ENCODE results near the gene WFDC5. TPM values are rescaled to one million over a fixed set of nuclear protein-coding genes. Genes with fewer than 3 reads are reported as not detected.

The WFDC5 gene
- total and polyA plus RNA-seq, 9 of the 15 experiments (the other 6 are each of a cell fraction or from before 2014, with no cell fraction given) = not detected

DNA sequence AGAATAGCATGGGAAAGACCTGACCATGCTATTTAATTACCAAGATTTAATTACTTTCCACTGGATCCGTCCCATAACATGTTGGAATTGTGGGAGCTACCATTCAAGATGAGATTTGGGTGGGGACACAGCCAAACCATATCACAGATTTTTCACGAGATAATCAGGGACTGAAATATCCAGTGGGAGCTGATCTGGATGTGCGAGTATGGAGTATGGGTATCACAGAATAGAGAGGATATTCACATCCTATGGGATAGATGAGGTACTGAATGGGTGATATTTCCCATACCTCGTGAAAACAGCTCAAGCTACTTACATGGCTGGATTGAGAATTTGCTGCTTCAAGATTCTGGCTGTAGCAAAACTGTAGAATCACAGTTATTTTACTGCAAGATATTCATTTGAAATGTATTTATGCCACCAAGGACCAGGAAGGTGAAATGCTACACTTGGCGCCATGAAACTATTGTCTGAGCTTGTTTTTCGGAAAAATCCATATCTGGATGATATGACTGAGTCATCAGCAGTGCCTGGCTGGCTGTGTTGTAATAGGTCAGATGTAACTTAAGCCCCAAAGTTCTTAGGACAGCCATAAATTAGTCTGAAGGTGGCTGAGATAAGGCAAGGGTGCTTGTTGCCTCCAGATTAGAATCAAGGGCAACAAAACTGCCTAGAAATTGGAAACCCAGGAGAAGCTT, 43.9 kb downstream of the WFDC5 start (continued):
- TF ChIP-seq, protein P1, sequence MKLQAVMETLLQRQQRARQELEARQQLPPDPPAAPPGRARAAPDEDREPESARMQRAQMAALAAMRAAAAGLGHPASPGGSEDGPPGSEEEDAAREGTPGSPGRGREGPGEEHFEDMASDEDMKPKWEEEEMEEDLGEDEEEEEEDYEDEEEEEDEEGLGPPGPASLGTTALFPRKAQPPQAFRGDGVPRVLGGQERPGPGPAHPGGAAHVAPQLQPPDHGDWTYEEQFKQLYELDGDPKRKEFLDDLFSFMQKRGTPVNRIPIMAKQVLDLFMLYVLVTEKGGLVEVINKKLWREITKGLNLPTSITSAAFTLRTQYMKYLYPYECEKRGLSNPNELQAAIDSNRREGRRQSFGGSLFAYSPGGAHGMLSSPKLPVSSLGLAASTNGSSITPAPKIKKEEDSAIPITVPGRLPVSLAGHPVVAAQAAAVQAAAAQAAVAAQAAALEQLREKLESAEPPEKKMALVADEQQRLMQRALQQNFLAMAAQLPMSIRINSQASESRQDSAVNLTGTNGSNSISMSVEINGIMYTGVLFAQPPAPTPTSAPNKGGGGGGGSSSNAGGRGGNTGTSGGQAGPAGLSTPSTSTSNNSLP (IDR thresholded peaks at IDR 0.05; ENCODE audit: borderline replicate concordance, low read depth, low read length) = peak; percentile 74; the same call in 1 of the 2 replicates
- TF ChIP-seq XRCC3 (IDR thresholded peaks at IDR 0.05) (no peak), GATAD2B (IDR thresholded peaks at IDR 0.05; ENCODE audit: borderline replicate concordance) (peak; percentile 36; the same call in 1 of the 2 replicates), ESRRA (IDR thresholded peaks at IDR 0.05; ENCODE audit: borderline replicate concordance, low read depth) (peak; percentile 85), NONO (IDR thresholded peaks at IDR 0.05; ENCODE audit: low read depth in 2 of 2, low read length in 1 of 2) (no peak; a peak in 1 of 4 replicates), NCOA1 (IDR thresholded peaks at IDR 0.05; ENCODE audit: low read depth) (peak; percentile 69), C11orf30 (IDR thresholded peaks at IDR 0.05; ENCODE audit: low read depth) (peak; percentile 61; the same call in 1 of the 2 replicates), ZC3H4 (CRISPR knock-in tag; IDR thresholded peaks at IDR 0.05; ENCODE audit: borderline replicate concordance) (no peak), DNMT1 (IDR thresholded peaks at IDR 0.05) (no peak), STAT5A (IDR thresholded peaks at IDR 0.05; ENCODE audit: borderline replicate concordance, low read length) (peak; percentile 49; the same call in 1 of the 2 replicates), RHOXF2B (CRISPR knock-in tag; conservative IDR thresholded peaks at IDR 0.05) (no peak), HDAC6 (IDR thresholded peaks at IDR 0.05; ENCODE audit: low read depth, low read length) (no peak), NR4A1 (CRISPR knock-in tag; IDR thresholded peaks at IDR 0.05) (no peak), NR4A1 (tag; IDR thresholded peaks at IDR 0.05) (no peak), SMAD4 (CRISPR knock-in tag; conservative IDR thresholded peaks at IDR 0.05) (peak; percentile 78), ZNF253 (CRISPR knock-in tag; conservative IDR thresholded peaks at IDR 0.05) (no peak), SAP30 (IDR thresholded peaks at IDR 0.05; ENCODE audit: borderline replicate concordance, insufficient read depth, low read depth, low read length, poor library complexity, severe bottlenecking) (no peak)
- TF ChIP-seq, protein P2, sequence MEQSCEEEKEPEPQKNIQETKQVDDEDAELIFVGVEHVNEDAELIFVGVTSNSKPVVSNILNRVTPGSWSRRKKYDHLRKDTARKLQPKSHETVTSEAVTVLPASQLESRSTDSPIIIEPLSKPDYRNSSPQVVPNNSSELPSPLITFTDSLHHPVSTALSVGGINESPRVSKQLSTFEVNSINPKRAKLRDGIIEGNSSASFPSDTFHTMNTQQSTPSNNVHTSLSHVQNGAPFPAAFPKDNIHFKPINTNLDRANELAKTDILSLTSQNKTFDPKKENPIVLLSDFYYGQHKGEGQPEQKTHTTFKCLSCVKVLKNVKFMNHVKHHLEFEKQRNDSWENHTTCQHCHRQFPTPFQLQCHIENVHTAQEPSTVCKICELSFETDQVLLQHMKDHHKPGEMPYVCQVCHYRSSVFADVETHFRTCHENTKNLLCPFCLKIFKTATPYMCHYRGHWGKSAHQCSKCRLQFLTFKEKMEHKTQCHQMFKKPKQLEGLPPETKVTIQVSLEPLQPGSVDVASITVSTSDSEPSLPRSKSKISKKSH (CRISPR knock-in tag; IDR thresholded peaks at IDR 0.05) = no peak
- TF ChIP-seq, protein P3, sequence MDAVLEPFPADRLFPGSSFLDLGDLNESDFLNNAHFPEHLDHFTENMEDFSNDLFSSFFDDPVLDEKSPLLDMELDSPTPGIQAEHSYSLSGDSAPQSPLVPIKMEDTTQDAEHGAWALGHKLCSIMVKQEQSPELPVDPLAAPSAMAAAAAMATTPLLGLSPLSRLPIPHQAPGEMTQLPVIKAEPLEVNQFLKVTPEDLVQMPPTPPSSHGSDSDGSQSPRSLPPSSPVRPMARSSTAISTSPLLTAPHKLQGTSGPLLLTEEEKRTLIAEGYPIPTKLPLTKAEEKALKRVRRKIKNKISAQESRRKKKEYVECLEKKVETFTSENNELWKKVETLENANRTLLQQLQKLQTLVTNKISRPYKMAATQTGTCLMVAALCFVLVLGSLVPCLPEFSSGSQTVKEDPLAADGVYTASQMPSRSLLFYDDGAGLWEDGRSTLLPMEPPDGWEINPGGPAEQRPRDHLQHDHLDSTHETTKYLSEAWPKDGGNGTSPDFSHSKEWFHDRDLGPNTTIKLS (IDR thresholded peaks at IDR 0.05; ENCODE audit: borderline replicate concordance, low read depth) = no peak
- TF ChIP-seq, protein P4, sequence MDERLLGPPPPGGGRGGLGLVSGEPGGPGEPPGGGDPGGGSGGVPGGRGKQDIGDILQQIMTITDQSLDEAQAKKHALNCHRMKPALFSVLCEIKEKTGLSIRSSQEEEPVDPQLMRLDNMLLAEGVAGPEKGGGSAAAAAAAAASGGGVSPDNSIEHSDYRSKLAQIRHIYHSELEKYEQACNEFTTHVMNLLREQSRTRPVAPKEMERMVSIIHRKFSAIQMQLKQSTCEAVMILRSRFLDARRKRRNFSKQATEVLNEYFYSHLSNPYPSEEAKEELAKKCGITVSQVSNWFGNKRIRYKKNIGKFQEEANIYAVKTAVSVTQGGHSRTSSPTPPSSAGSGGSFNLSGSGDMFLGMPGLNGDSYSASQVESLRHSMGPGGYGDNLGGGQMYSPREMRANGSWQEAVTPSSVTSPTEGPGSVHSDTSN (CRISPR knock-in tag; IDR thresholded peaks at IDR 0.05; ENCODE audit: low read depth) = peak; percentile 79
- TF ChIP-seq, protein P4 (tag; conservative IDR thresholded peaks at IDR 0.05; ENCODE audit: low read depth) = peak; percentile 97

Measured in K562 (cell line).